GM12891 (cell line): ENCODE measurements around the gene TRMT10C.
"Not testable (repeated sequence)": the region's sequence is repeated elsewhere in the genome, so short reads cannot be mapped to it uniquely, and the experiment has no call there.

ENCODE experiments used
- POLR2A ChIP-seq: IDR thresholded peaks from 2 replicates; pipeline ENCODE4 v1.6.1; 2011; ENCODE audit warnings: low read depth, low read length, control low read depth
- POLR2AphosphoS5 ChIP-seq: IDR thresholded peaks from 2 replicates; pipeline ENCODE4 v1.6.1; 2011; ENCODE audit warnings: low read depth, low read length, control low read depth
- POU2F2 ChIP-seq: IDR thresholded peaks from 2 replicates; pipeline ENCODE4 v1.6.1; 2011; ENCODE audit warnings: low read depth, mild to moderate bottlenecking, control low read depth, low read length, moderate library complexity
- SPI1 ChIP-seq: IDR thresholded peaks from 2 replicates; pipeline ENCODE4 v1.6.1; 2011; ENCODE audit warnings: low read depth, low read length, control low read depth
- TAF1 ChIP-seq: IDR thresholded peaks from 2 replicates; pipeline ENCODE4 v1.6.1; 2011; ENCODE audit warnings: low read depth, low read length, control low read depth

DNA sequence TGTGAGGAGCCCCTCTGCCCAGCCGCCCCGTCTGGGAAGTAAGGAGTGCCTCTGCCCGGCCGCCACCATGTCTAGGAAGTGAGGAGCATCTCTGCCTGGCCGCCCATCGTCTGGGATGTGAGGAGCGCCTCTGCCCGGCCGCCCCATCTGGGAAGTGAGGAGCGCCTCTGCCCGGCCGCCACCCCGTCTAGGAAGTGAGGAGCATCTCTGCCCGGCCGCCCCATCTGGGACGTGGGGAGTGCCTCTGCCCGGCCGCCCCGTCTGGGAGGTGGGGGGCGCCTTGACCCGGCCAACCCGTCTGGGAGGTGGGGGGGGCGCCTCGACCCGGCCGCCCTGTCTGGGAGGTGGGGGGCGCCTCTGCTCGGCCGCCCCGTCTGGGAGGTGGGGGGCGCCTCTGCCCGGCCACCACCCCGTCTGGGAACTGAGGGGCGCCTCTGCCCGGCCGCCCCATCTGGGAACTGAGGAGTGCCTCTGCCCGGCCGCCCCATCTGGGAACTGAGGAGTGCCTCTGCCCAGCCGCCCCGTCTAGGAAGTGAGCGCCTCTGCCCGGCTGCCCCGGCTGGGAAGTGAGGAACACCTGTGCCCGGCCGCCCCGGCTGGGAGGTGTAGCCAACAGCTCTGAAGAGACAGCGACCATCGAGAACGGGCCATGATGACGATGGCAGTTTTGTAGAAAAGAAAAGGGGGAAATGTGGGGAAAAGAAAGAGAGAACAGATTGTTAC is 10.1 kb upstream of the TRMT10C start:
- not testable (repeated sequence) for TF ChIP-seq SPI1, POLR2AphosphoS5, POLR2A, TAF1, POU2F2
